CD4-positive, alpha-beta T cell treated with Interleukin-4 for 1 hour (primary cell): ENCODE measurements around the gene CAP1.

ENCODE experiments used
- DNase-seq, 2 donors: peaks; one replicate each; pipeline ENCODE4 v3.0.0-alpha.2; 2020 to 2022

CAP1 gene

DNA sequence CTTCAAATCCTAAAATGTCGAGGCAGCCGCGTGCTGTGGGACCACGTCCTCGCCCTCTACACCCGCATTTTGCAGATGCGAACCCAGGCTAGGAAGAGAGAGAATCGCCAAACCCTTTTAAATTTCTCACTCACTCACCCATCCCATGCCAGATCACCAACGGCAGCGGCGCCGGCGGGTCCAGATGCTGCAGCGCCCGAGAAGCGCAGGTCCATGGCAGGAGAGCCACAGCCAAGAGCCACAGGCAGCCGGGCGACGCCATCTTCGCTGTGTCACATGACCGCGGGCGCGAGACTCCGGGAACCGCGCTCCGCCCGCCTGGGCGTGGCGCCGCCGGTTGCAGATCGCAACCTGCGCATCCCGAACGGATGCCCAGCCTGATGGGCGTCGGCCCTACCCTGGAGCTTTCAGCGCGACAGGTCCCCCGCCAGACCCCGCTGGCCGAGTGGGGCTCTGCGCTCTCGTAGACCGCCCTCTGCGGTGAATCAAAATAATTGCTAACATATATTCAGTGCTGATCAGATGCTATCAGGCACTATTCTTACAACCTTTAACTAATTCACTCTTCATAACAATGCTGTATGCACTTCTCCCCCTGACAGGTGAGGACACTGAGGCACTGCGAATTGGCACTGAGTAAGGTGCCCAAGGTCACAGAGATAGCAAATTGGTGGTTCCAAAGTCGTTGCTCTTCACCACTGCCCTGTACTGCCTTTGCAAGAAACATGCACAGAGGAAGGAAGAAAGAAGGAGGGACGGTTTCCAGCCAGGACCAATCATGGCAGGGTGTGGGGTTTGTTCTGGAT is 56.7 kb downstream of the CAP1 start, which contains the start of gene PPT1:
PPT1 (minus strand) TSS at position 276 of the 806 bp plus-strand sequence; CDS start at position 262, 14 bp downstream.
- DNase-seq, result peak; percentile 76

DNA sequence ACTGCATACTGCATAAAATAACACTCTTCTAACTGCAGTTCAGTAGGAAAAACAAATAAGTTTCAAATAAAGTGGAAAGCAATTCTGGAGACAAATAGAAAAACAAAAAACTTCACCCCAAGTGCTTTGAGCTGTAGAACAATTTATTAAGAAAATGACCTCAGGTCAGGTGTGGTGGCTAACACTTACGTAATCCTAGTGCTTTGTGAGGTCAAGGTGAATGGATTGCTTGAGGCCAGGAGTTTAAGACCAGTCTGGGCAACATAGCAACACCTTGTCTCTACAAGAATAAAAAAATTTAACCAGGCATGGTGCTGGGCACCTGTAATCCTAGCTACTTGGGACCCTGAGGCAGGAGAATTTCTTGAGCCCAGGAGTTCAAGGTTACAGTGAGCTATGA is 61.5 kb downstream of the CAP1 start:
- DNase-seq, result no peak

DNA sequence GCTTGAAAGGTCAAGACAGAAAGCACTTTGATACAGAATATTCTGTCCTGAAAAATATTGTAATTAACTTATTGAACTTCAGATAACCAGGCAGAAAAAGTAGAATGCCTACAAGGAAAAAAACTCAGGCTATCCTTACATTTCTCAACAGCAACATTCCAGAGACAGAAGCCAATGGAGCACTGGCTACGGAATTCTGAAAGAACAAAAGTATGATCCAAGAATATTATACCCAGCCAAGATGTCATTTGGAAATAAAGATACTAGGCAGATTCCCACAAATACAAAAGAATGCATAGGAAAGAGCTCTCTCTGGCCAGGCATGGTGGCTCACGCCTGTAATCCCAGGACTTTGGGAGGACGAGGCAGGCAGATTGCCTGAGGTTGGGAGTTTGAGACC is 62.4 kb downstream of the CAP1 start:
- no peak for DNase-seq

DNA sequence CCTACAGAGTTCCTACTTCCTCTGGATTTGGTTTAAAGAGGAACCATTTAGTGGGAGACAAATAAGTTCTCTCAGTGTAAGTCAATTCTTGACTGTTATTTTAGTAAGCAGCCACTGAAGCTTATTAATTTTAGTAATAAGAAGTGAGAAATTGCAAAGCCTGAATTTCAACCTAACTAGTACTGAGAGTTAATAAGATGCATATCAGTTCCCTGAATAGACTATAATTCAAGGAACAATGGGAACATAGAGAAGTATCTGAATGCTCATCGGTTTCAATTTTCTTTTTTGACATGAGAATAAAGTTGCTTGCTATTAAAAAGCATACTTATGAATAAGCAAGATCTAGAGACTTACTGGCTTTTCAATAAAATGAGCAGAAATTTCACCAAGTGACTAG is 64.5 kb downstream of the CAP1 start:
- DNase-seq, result no peak

DNA sequence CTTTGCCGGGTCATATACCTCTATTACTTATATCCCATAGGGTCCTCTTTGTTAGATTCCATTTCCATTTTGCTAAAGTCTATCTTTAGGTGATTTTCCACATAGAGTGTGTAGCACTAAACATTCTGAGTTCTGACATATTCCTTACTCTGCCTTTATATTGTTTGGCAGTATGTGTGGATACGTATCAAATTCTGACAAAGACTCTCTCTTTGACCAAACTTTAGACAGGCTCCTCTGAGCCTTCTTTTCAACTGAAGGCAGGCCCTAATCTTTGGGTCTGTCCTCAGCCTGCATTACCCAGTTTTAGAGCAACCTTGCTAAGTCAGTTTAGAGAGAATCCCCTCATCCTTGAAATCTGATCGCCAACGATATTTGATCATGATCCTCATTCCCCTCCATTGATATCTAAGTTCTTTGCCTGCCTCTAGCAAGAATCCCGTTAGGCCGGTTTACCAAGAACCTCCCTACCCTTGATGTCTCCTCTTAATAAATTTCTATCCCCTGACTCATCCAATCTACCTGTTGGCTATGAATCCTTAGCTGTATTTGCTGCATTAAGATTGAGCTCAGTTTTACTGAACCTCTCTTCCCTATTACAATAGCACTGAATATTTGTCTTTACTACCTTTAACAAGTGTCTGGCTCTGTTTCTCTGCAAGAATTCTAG is 66.9 kb downstream of the CAP1 start:
- no peak for DNase-seq

DNA sequence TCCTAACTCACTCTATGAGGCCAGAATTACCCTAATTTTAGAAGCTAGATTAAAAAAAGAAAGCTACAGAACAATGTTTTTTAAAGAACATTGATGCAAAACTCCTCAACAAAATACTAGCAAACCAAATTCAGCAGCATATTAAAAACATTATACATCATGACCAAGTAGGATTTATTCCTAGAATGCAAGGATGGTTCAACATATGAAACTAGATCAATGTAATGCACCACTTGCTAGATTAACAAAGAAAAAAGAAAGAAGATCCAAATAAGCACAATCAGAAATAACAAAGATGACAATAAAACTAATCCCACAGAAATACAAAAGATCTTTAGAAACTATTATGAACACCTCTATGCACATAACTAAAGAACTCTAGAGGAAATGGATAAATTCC is 69.9 kb downstream of the CAP1 start:
- DNase-seq, result no peak

DNA sequence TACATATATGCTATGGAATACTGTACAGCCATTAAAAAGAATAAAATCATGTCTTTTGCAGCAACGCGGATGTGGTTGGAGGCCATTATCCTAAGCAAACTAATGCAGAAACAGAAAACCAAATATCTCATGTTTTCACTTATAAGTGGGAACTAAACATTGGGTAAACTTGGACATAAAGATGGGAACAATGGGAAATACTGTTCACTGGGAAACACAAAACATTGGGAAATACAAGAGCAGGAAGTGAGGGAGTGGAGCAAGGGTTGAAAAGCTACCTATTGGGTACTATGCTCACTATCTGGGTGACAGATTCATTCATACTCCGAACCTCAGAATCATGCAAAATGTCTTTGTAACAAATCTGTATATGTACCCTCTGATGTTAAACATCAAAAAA is 73.9 kb downstream of the CAP1 start:
- DNase-seq, result no peak

DNA sequence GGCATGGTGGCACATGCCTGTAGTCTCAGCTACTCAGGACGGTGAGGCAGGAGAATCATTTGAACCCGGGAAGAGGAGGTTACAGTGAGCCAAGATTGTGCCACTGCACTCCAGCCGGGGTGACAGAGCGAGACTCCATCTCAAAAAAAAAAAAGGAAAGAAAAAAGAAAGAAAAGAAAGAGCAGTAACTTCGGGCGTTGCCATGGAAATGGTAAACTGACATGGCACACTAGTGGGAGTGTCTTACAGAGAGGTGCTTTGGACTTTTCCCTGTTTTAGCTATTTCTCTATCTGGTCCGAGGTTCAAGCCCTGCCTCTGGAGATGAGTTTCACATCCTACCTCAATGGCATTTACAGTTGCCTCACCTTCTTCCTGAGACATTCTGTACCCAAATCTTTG is 79.6 kb downstream of the CAP1 start:
- no peak for DNase-seq
